Osteoblast (primary cell): ENCODE results near the gene GREB1. TPM values are rescaled to one million over a fixed set of nuclear protein-coding genes. Genes with fewer than 3 reads are reported as not detected.

ENCODE experiments used
- DNase-seq: peaks from one replicate; pipeline ENCODE4 v3.0.0; 2011; ENCODE audit warnings: low spot score, mixed read lengths; ENCODE audit not compliant: insufficient read length; ENCODE audit errors: missing footprints
- H2AFZ ChIP-seq: 2 replicates; pipeline ENCODE4 v1.6.0; 2011; ENCODE audit warnings: mild to moderate bottlenecking, low read length
- H3K27ac ChIP-seq: 2 replicates; pipeline ENCODE4 v1.5.1; 2011; ENCODE audit warnings: mild to moderate bottlenecking, low read depth, low read length, moderate library complexity
- H3K27me3 ChIP-seq: 2 replicates; pipeline ENCODE4 v1.6.0; 2012; ENCODE audit warnings: mild to moderate bottlenecking, control low read depth, inconsistent platforms, low read length, moderate library complexity; ENCODE audit not compliant: insufficient read depth
- H3K36me3 ChIP-seq: 2 replicates; pipeline ENCODE4 v1.5.1; 2011; ENCODE audit warnings: mild to moderate bottlenecking, low read length, control low read depth, moderate library complexity; ENCODE audit not compliant: insufficient read depth
- H3K4me1 ChIP-seq: 2 replicates; pipeline ENCODE4 v1.5.1; 2011; ENCODE audit warnings: mild to moderate bottlenecking, low read length, control low read depth, moderate library complexity; ENCODE audit not compliant: insufficient read depth
- H3K4me2 ChIP-seq: 2 replicates; pipeline ENCODE4 v1.6.0; 2011; ENCODE audit warnings: mild to moderate bottlenecking, low read length; ENCODE audit not compliant: insufficient read depth
- H3K4me3 ChIP-seq: fragments of 200-600 bp; sonication (generic); 3 replicates; pipeline ENCODE4 v1.5.1; 2012; ENCODE audit warnings: mild to moderate bottlenecking, low read length, inconsistent platforms; ENCODE audit not compliant: insufficient read depth
- H3K79me2 ChIP-seq: 2 replicates; pipeline ENCODE4 v1.6.0; 2012; ENCODE audit warnings: mild to moderate bottlenecking, low read length, control low read depth, inconsistent platforms; ENCODE audit not compliant: insufficient read depth
- H3K9me3 ChIP-seq: 2 replicates; pipeline ENCODE4 v1.5.1; 2011; ENCODE audit warnings: low read depth, low read length, control low read depth
- H4K20me1 ChIP-seq: 2 replicates; pipeline ENCODE4 v1.6.0; 2012; ENCODE audit warnings: mild to moderate bottlenecking, low read length, control low read depth; ENCODE audit not compliant: insufficient read depth
- CTCF ChIP-seq: IDR thresholded peaks from 2 replicates; pipeline ENCODE4 v1.5.1; 2011; ENCODE audit warnings: mild to moderate bottlenecking, low read depth, low read length, moderate library complexity; ENCODE audit errors: extremely low read depth
- total RNA-seq: library from RNA; depleted of rRNA; stranded (reverse); fragments of >200 nt; gene quantifications from 2 replicates; pipeline ENCODE4 v1.2.3, GENCODE V29; 2012

The GREB1 gene
- total RNA-seq, 1 donor, result 1.1 TPM

GRCh38 chr2:11581124-11581796, 47.4 kb downstream of the GREB1 start:
- no peak for DNase-seq
- Histone ChIP-seq H3K4me3 (no peak overlapping the region), H2AFZ (no peak overlapping the region), H3K36me3 (no peaks in the 10 kb centered on the region), H3K4me2 (no peak overlapping the region), H3K4me1 (peaks cover 10% of the 10 kb centered on the region), H3K9me3 (no peaks in the 10 kb centered on the region), H3K27ac (no peak overlapping the region), H4K20me1 (no peaks in the 10 kb centered on the region), H3K27me3 (peaks cover 7% of the 10 kb centered on the region), H3K79me2 (no peaks in the 10 kb centered on the region)
- TF ChIP-seq CTCF, result no peak

GRCh38 chr2:11581797-11582611, 48.2 kb downstream of the GREB1 start:
- DNase-seq, result no peak
- Histone ChIP-seq H3K79me2 (no peaks in the 10 kb centered on the region), H3K4me2 (no peak overlapping the region), H3K4me1 (peaks cover 10% of the 10 kb centered on the region), H3K36me3 (no peaks in the 10 kb centered on the region), H3K9me3 (no peaks in the 10 kb centered on the region), H3K4me3 (no peak overlapping the region), H4K20me1 (no peaks in the 10 kb centered on the region), H3K27me3 (peaks cover 7% of the 10 kb centered on the region), H3K27ac (no peak overlapping the region), H2AFZ (no peak overlapping the region)
- no peak for TF ChIP-seq CTCF

- Histone ChIP-seq H3K27ac (no peak overlapping the region), H3K4me3 (no peak overlapping the region), H3K27me3 (peaks cover 7% of the 10 kb centered on the region), H3K9me3 (no peaks in the 10 kb centered on the region), H3K4me1 (peaks cover 10% of the 10 kb centered on the region), H3K4me2 (no peak overlapping the region), H4K20me1 (no peaks in the 10 kb centered on the region), H3K79me2 (no peaks in the 10 kb centered on the region), H2AFZ (no peak overlapping the region), H3K36me3 (no peaks in the 10 kb centered on the region)
- no peak for DNase-seq
- TF ChIP-seq CTCF, result no peak
Measured at GRCh38 chr2:11582612-11582861, 48.7 kb downstream of the GREB1 start.
